Astrocyte (in vitro differentiated cells and primary cell): ENCODE data around the gene NPTN.

Source experiments
- CTCF ChIP-seq: IDR thresholded peaks from 2 replicates; pipeline ENCODE4 v1.5.1; 2011; ENCODE audit warnings: low read depth, mild to moderate bottlenecking, inconsistent platforms, low read length, moderate library complexity; ENCODE audit not compliant: insufficient read depth
- EZH2 ChIP-seq: IDR thresholded peaks from 2 replicates; pipeline ENCODE4 v1.6.1; 2012; ENCODE audit warnings: mild to moderate bottlenecking, low read length, inconsistent platforms; ENCODE audit not compliant: insufficient read depth

DNA sequence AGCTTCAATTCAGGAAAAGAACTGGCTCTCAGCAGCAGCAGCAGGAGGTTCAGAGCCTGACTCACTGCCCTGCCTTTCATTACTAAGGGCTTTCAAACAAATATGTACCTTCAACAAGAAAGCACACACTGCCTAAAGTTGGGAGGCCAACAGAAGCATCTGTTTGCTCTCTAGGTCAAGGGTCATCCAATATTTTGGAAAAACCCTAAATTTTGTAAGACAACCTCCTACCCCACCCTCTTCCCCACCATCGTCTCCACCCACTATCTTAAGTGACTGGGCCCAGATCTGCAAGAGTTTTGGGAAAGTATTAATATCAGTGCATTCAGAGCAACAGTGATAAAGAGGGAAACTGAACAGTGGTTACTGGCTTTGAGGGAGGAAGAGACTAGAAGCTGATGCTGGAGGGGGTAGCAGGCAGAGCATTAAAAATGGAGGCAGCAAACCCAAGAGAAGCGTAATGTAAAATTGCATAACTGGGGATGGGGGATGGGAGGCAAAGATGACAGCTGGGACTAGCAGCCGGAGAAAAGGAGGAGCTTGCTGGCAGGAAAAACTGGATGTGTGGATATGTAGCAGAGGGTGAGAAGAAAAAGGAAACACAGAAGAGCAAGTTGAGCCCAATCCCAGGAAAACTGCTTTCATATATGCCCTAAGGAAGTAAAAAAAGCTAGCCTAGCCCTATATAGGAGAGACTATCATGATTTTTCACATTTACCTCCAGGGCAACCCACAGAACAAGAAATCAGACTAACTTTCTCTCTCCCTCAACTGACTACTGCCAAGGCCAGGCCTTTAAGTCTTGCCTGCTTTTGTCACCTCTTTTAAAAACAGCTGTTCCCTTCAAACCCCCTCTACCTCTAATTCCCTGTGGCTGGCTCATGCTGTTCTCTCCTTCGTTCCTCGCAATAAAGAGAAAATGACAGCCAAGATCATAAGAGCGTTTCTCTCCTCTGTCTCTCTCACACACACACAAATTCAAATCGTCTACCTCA is 31.4 kb downstream of the NPTN start:
- no peak for TF ChIP-seq CTCF
- no peak for TF ChIP-seq EZH2
